Activated CD8-positive, alpha-beta memory T cell treated with anti-CD3 and anti-CD28 coated beads for 4 hours (primary cell): Measurements from ENCODE around the gene TECRL.

Source experiments
- DNase-seq, 2 donors: peaks; one replicate each; pipeline ENCODE4 v3.0.0-alpha.2; 2020; ENCODE audit warnings: low read depth in 2 of 2

TECRL gene

DNA sequence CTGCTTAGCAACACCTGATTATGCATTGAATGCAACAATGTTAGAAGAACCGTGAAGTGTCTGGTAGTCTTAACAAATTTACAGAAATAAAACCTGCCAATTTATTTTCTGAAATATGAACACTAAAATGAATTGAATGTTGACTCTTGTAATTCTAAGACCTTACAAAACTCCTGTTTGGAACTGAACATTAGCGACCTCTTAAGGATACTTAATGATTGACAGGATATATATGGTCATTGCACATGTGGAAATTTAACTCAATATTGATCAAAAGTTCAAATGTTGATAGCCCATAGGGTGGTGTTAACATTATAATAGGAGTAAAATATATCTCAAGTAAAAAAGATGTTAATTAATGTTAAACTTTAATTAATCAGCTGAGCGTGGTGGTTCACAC, 79.1 kb downstream of the TECRL start:
- no peak for DNase-seq

DNA sequence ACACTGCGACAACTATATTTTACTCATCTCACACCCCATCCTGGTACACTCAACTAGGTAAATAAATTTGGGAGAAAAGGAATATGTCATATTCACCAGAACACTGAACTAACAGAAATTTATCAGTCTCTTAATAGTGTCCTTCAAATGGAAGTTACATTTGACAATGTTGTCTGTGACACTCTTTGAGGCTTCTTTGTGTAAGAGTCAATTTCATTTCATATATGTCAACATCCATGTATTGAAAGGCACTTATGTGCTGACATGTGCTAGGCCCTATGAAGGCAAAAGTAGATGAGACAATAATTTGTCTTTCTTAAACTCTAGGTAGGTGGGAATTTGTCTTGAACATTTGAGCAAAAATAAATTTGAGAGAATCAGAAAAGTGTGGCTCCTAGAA, 82.0 kb downstream of the TECRL start:
- DNase-seq = no peak

DNA sequence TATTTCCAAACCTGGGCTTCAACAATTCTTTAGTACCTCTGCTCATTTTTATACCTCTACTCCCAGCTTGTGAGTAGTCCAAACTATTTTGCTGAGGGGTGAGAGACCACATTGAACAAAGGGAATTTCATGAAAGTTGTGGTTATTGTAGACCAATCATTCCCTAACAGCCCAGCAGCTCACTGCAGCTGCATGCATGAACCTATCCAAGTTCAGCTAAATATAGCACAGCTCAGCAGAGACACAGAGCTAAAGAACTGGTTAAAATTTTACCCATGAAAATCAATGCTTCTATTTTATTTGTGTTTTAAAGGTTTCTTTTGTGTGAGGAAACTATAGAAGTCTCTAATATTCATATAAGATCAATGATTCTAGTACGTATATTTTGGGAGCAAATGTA, 82.7 kb downstream of the TECRL start:
- no peak for DNase-seq

DNA sequence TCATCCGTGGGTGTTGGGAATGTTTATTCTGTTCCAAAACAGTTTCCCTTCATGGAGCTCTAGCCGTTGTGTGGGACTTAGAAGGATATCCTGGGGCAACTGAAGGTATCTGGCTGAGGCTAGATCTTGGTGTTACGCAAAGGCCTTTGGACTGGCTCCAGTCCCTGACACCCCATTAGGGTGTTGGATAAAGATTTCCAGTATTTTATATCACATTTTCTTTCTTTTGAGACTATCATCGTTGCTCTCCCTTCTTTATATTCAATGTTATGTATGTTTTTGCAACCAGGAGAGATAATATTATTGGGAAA, 103.0 kb downstream of the TECRL start:
- DNase-seq = no peak

DNA sequence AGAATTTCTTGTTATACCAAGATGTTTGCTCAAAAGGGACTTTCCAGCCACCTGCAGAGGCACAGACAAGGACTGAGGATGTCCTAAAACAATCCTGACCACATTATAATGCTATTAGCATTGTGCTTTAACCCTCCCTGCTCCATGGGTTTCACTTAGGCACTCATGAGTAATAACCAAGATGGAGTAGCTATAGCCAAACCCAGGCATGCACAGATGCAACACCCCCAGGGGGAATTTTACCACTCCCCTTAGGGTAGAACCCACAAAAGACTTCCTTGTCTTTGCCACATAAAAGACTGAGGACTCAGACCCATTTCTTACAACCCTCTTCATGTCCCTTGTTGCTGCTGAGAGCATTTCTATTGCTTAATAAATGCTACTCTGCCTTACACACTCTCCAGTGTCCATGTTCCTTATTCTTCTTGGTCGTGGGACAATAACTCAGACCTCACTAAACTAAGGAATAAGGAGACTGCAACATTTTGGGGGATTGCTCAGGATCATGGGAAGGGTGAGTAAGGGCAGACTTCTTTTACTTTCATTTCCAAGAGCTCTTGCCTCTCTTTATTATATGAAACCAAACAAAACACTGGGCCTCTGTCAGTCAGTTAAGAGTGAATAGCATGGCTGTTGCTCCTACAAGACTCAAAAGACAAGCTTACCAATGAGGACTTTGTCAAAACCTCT, 103.5 kb downstream of the TECRL start:
- DNase-seq = no peak

DNA sequence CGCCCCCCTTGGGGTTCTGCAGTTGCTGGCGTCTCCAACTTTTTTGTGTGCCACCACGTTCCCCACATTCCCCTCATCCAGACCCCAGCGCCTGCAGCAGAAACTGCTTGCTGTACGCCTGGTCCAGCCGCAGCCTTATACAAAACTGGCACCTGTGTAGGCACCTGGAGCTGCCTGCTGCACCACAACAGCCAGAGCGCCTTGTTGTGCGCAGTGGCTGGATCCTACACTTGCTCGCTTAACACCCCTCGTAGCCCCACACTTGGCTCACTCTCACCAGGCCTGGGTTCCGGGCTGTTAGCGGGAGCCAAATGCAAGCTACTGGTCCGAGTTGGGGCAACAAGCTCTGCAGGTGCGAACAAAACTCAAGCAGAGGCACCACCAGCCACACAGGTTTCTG, 136.8 kb downstream of the TECRL start:
- no peak for DNase-seq

DNA sequence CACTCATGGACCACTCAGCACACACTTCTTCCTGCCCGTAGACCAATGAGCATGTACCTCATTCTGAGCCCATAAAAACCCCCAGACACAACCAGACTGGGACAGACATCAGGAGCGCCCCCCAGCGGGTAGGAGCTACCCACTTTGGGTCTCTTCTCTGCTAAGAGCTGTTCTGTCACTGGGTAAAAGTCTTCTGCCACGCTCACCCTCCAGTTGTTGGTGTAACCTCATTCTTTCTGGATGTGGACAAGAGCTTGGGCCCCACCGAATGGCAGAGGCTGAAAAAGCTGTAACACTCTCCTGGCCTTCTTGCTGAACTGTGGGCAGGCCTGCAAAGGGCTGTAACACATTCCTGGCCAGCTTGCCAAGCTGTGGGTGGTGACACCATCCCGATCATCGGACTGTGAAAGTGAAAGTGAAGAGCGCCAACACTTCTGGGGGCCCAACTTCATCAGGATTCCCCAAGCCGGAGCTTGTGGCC, 137.6 kb downstream of the TECRL start:
- no peak for DNase-seq

DNA sequence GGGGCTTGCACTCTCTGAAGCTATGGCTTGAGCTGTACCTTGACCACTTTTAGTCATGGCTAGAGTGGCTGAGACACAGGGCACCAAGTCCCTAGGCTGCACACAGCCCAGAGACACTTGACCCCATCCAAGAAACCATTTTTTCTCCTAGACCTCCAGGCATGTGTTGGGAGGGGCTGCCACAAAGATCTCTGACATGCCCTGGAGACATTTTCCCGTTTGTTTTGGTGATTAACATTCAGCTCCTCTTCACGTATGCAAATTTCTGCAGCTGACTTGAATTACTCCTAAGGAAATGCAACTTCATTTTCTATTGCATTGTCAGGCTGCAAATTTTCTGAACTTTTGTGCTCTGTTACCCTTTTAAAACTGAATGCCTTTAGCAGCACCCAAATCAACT, 142.6 kb downstream of the TECRL start:
- no peak for DNase-seq

DNA sequence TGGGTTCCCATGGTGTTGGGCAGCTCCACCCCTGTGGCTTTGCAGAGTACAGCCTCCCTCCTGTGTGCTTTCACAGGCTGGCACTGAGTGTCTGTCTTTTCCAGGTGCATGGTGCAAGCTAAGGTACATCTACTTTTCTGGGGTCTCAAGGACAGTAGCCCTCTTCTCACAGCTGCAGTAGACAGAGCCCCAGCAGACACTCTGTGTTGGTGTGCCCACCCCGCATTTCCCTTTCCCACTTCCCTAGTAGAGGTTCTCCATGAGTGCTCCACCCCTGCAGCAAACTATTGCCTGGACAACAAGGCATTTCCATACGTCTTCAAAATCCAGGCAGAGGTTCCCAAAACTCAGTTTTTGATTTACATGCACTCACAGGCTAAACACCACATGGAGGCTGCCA, 143.0 kb downstream of the TECRL start:
- no peak for DNase-seq

DNA sequence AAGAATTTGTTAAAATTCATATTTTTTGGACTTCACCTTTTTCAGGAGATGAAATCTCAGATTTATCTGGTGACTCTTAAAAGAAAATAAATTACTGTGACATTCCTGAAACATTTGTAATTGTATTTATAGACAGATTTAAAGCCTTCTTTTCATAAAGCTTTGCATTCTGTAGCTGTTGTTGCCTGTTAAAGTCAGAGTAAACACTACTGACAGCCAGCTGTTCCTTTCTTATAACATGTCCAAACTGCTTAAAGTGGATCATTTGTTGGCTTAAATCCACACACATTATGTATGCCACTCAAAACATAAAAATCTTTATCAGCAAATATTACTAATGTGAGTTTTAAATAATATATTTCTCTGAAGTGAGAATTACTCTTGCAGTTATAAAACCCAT, 157.5 kb downstream of the TECRL start:
- DNase-seq = no peak

DNA sequence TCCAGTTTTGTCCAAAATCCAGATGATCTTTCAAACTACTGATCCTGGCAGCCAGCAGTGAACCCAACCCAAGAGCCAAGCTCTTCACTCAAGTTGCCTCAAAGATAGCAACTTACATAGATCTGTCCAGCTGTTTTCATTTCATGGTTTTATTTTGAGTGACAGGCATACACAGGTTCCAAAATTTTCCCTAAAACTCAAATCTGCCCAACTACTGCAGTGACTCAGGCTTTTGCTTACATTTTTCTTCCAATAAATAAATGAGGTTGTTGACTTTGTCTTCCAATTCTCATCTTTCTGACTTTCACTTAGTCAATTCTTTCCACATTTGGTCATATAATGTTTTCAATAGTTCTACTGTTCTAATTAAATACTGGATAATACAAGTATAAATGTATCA, 158.8 kb downstream of the TECRL start:
- DNase-seq = no peak

DNA sequence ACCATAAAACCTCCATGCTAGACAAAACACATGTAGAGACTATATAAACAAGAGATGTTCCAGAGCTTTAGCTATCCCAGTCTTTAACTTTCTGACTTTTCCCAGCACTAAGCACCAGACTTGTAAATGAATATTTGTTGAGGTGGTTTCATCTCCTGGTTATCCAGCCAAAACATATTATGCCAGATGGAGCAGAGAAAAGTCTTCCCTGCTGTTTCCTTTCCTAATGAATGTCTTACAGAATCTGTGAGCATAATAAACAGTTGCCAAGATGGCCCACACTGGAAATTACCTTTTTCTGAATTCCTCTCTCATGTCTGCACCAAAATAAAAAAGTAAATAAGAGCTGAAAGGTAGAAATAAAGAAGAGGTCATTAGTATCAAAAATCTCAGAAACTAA, 159.2 kb downstream of the TECRL start:
- no peak for DNase-seq

DNA sequence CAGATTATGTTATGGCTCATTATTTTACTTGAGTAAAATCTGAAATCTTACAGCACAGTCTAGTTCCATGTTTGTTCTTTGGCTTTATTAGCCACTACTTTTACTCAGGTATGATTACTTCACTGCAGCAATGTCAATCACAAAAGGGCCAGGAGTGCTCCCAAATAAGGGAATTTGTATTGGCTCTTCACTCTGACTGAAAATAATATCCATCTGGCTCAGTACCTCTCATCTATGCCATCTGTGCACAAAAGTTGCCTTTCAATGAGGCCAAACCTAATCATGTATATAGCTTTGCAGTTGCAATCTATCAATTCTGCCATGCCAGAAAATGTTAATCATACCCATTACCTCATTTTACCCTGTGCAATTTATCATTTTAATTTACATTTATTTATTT, 161.1 kb downstream of the TECRL start:
- DNase-seq = no peak

DNA sequence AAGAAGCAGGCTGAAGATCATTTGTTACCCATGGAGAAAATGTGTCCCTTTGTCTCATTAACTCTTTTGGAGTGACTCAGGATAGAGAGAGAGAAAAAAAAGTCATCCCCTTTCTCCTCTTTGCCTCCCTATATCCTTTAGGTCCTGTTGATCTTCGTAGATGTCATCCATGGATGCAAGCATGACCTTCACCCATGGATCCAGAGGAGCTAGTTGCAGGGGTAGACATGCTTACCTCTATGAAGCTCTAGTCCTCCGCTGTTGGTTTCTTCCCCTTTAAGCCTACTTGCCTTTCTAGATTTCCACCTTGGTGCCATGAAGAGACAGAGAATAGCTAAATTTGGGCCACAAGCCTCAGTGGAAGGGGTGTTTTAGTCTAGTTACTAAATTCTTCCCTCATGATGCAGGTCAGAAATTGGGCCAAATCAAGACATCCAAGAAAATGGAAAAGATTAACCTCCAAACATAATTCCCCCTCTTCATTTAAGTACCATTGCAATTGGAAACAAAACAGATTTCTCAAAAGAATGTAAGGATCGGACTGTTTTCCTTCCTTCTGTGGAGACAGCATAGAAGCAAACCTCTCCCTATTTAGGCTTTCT, 178.4 kb downstream of the TECRL start:
- no peak for DNase-seq
